Smooth muscle cell (in vitro differentiated cells): ENCODE data around the gene MPHOSPH9. TPM values are rescaled to one million over a fixed set of nuclear protein-coding genes. Genes with fewer than 3 reads are reported as not detected.

Experiments
- DNase-seq: peaks from one replicate; lab custom pipeline; 2025; ENCODE audit not compliant: unreplicated experiment; lab: John Stamatoyannopoulos, UW
- H2AFZ ChIP-seq: fragments of 200-600 bp; sonication (generic); 2 replicates; pipeline ENCODE4 v1.6.0; 2016; ENCODE audit warnings: antibody characterized with exemption, low read depth, mild to moderate bottlenecking
- H3F3A ChIP-seq: fragments of 200-600 bp; sonication (generic); 2 replicates; pipeline ENCODE4 v1.6.0; 2017; ENCODE audit warnings: antibody characterized with exemption, low read depth
- H3K27ac ChIP-seq: fragments of 200-600 bp; sonication (generic); 2 replicates; pipeline ENCODE4 v1.5.1; 2016; ENCODE audit warnings: low read depth, mild to moderate bottlenecking
- H3K27me3 ChIP-seq: fragments of 200-600 bp; sonication (generic); 2 replicates; pipeline ENCODE4 v1.6.1; 2016; ENCODE audit warnings: low read depth, mild to moderate bottlenecking
- H3K36me3 ChIP-seq: fragments of 200-600 bp; sonication (generic); 2 replicates; pipeline ENCODE4 v1.5.1; 2016; ENCODE audit warnings: low read depth
- H3K4me1 ChIP-seq: fragments of 200-600 bp; sonication (generic); 2 replicates; pipeline ENCODE4 v1.5.1; 2016; ENCODE audit warnings: low read depth
- H3K4me2 ChIP-seq: fragments of 200-600 bp; sonication (generic); 2 replicates; pipeline ENCODE4 v1.6.0; 2016; ENCODE audit warnings: mild to moderate bottlenecking
- H3K4me3 ChIP-seq: fragments of 200-600 bp; sonication (generic); 2 replicates; pipeline ENCODE4 v1.5.1; 2016; ENCODE audit warnings: mild to moderate bottlenecking
- H3K79me2 ChIP-seq: fragments of 200-600 bp; sonication (generic); 2 replicates; pipeline ENCODE4 v1.6.0; 2016; ENCODE audit warnings: low read depth, mild to moderate bottlenecking
- H3K9ac ChIP-seq: fragments of 200-600 bp; sonication (generic); 2 replicates; pipeline ENCODE4 v1.6.0; 2016; ENCODE audit warnings: low read depth
- H3K9me3 ChIP-seq: fragments of 200-600 bp; sonication (generic); replicated peaks from 2 replicates; pipeline ENCODE4 v1.5.1; 2016; ENCODE audit warnings: low read depth
- H4K20me1 ChIP-seq: fragments of 200-600 bp; sonication (generic); 2 replicates; pipeline ENCODE4 v1.6.0; 2016; ENCODE audit warnings: low read depth
- WGBS: methylation state at CpG from one replicate; pipeline ENCODE4 v1.1.7; 2016; ENCODE audit warnings: low lambda C conversion rate; 5-methylcytosine and 5-hydroxymethylcytosine counted together
- polyA plus RNA-seq: library from polyadenylated mRNA; unstranded; fragments of >200 nt; fragmentation: Nextera tagmentation; extraction: Ambion mirVana; gene quantifications from 2 replicates; pipeline ENCODE4 v1.2.1, GENCODE V29; 2016
- total RNA-seq: library from RNA; depleted of rRNA; stranded (reverse); fragments of >200 nt; gene quantifications from 2 replicates; pipeline ENCODE4 v1.2.3, GENCODE V29; 2014
- TF ChIP-seq, protein P1 (sequence below): fragments of 200-600 bp; sonication (generic); IDR thresholded peaks from 2 replicates; pipeline ENCODE4 v1.5.1; 2017; ENCODE audit warnings: borderline replicate concordance, mild to moderate bottlenecking, antibody characterized with exemption; ENCODE audit not compliant: insufficient read depth, poor library complexity, severe bottlenecking

Gene MPHOSPH9
- total and polyA plus RNA-seq, 2 experiments from 2014 or later = 7.4 to 70.8 TPM

DNA sequence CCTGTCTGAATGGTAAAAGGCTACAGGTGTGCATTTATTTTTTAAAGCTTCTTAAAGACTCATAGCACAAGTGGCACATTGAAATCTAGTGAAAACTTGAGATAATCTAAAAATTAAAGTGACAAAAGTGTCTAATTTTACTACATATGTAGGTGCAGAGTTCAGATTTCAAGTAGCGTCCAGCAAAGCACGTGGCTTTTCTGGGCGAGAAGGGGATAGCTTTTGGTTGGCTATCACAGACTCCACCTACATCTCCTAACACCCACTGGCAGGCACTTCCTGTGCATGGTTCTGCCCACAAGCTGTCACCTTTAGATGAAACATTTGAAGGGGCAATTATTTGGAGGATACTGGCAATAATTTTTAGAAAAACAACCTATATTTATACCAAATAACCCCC is 80.1 kb downstream of the MPHOSPH9 start:
- no peaks in the 10 kb centered on the region for H3K79me2 ChIP-seq
- no peak for DNase-seq
- no peak overlapping the region for H3K9ac ChIP-seq
- 86% methylated on average over 3 of the region's 3 CpGs for WGBS
- H3K9me3 ChIP-seq = no peaks in the 10 kb centered on the region
- no peak overlapping the region for H2AFZ ChIP-seq
- H4K20me1 ChIP-seq = peaks cover 5% of the 10 kb centered on the region
- H3K4me2 ChIP-seq = no peak overlapping the region
- H3K36me3 ChIP-seq = no peaks in the 10 kb centered on the region
- TF ChIP-seq, protein P1, sequence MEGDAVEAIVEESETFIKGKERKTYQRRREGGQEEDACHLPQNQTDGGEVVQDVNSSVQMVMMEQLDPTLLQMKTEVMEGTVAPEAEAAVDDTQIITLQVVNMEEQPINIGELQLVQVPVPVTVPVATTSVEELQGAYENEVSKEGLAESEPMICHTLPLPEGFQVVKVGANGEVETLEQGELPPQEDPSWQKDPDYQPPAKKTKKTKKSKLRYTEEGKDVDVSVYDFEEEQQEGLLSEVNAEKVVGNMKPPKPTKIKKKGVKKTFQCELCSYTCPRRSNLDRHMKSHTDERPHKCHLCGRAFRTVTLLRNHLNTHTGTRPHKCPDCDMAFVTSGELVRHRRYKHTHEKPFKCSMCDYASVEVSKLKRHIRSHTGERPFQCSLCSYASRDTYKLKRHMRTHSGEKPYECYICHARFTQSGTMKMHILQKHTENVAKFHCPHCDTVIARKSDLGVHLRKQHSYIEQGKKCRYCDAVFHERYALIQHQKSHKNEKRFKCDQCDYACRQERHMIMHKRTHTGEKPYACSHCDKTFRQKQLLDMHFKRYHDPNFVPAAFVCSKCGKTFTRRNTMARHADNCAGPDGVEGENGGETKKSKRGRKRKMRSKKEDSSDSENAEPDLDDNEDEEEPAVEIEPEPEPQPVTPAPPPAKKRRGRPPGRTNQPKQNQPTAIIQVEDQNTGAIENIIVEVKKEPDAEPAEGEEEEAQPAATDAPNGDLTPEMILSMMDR = no peak
- H3F3A ChIP-seq = peaks cover 12% of the 10 kb centered on the region
- no peaks in the 10 kb centered on the region for H3K27me3 ChIP-seq
- H3K4me1 ChIP-seq = no peaks in the 10 kb centered on the region
- H3K4me3 ChIP-seq = no peak overlapping the region
- H3K27ac ChIP-seq = no peak overlapping the region

DNA sequence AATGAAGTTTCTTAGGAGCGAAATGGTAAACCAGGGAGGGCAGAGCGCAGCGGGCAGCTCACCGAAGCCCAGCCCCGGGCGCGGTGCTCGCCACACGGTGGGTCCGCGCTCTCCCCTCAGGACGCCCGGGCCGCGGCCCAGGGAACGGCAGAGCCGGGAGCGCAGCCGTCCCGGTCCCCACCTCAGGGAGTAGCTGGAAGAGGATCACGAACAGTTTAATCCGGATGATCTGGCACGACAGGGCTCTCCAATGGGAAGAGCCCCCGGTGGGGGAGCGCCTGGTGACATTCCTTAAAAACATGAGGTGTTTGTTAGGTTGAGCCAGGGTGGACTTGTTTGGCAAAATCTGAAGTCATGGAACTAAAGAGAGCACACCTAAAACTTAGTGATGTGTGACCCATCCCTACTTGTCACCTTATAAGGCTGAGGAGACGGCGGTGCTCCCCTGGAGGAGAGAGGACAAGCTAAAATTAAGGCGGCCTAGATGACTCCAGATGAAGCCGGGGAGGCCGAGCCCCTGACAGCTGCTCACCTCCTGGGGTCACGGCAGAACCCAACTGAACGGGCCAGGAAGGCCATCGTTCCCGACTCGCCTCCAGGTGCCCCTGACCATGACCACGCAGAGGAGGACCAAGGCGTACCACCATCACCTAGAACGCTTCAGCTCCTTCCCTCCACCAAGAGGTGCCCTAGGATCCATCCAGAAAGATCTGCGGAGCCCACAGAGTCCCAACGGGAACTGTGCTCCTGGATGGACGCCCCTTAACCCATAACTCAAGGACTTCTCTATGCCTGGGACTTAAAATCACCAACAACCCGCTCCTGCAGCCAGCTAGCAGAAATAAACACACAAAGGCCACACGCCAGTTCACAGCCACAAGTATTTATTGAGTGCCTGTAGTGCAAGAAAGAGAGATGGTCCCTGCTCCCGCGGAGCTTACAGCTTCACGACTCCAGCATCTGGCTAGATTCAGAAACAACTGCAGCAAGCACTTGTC is 81.2 kb downstream of the MPHOSPH9 start:
- DNase-seq = no peak
- H2AFZ ChIP-seq = peak overlapping the region; percentile 91

DNA sequence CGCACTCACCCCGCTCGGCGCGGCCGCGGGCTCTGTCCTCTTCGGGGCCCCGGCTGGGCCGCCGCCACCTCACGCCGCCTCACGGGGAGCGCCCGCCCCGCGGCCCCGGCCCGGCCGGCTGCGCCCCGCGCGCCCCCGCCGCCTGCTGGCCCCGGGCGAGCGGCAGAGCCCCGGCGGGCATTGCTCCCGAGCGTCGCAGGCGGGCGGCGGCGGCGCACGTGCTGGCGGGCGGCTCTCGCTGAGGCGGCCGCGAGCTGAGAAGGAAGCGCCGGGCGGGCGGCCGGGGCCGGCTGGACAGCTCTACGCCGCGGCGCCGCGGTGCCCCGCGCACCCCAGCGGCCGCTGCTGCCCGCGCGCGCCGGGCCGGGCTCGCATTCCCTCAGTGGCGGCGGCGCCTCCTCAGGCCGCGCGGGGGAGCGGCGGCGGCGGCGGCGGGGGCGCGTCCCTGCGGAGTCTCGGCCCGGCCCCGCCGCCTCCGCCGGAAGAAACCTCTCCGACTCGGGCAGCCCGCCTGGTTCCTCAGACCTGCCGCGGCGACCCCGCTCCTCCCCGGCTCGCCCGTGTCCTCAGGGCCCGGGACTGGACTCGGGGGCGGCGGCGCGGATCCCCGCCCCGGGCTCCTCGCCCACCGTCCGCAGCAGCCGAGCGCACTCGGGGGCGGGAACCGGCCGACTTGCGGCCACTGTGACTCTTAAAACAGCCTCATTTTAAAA is 82.0 kb downstream of the MPHOSPH9 start, which contains the start of gene PITPNM2:
Gene PITPNM2, minus strand, starts transcription at position 347 of the 713 bp plus-strand sequence. CDS start 116,500 bp downstream, outside the sequence.
- Histone ChIP-seq H3K4me2 (peak within 1 kb of the TSS; percentile 99), H3K27me3 (no peaks in the 10 kb centered on the region), H2AFZ (peak within 1 kb of the TSS; percentile 91), H3K36me3 (no peaks in the 10 kb centered on the region), H3K9ac (peak within 1 kb of the TSS; percentile 52), H3K4me1 (no peaks in the 10 kb centered on the region), H3K79me2 (peaks cover 4% of the 10 kb centered on the region), H4K20me1 (peaks cover 5% of the 10 kb centered on the region), H3F3A (peaks cover 20% of the 10 kb centered on the region), H3K27ac (no peak within 1 kb of the TSS), H3K4me3 (peak within 1 kb of the TSS; percentile 90), H3K9me3 (no peaks in the 10 kb centered on the region)
- 1% methylated on average over 65 of the region's 119 CpGs for WGBS
- TF ChIP-seq, protein P1 = no peak
- no peak for DNase-seq

More for the DNA sequence above, 81.2 kb downstream of the MPHOSPH9 start:
- TF ChIP-seq, protein P1 = no peak
- Histone ChIP-seq H3K9me3 (no peaks in the 10 kb centered on the region), H3K27me3 (no peaks in the 10 kb centered on the region), H3K4me3 (peak overlapping the region; percentile 90), H4K20me1 (peaks cover 5% of the 10 kb centered on the region), H3F3A (peaks cover 20% of the 10 kb centered on the region), H3K9ac (peak overlapping the region; percentile 52), H3K4me1 (no peaks in the 10 kb centered on the region), H3K4me2 (peak overlapping the region; percentile 99), H3K36me3 (no peaks in the 10 kb centered on the region), H3K79me2 (no peaks in the 10 kb centered on the region), H3K27ac (no peak overlapping the region)
- 29% methylated on average over 46 of the region's 46 CpGs for WGBS
